ENCODE measurements around the gene INF2.

Gene INF2

GRCh38 chr14:104702106-104702505 is 12.7 kb downstream of the INF2 start:
- no peak for DNase-seq (ENCODE audit: low spot score)

- DNase-seq (ENCODE audit: low spot score): no peak
Measured at GRCh38 chr14:104702673-104703072, 13.3 kb downstream of the INF2 start.

- DNase-seq (ENCODE audit: low spot score): no peak
Measured at GRCh38 chr14:104703269-104703668, 13.9 kb downstream of the INF2 start.

- no peak for DNase-seq (ENCODE audit: low spot score)
Measured at GRCh38 chr14:104704252-104704651, 14.8 kb downstream of the INF2 start.

GRCh38 chr14:104705340-104706047 is 16.1 kb downstream of the INF2 start:
- DNase-seq (ENCODE audit: low spot score): no peak

- no peak for DNase-seq (ENCODE audit: low spot score)
Measured at GRCh38 chr14:104706733-104707607, 17.6 kb downstream of the INF2 start.

GRCh38 chr14:104707608-104708595 is 18.5 kb downstream of the INF2 start:
- DNase-seq (ENCODE audit: low spot score): no peak

GRCh38 chr14:104708606-104709268 is 19.3 kb downstream of the INF2 start:
- peak; percentile 52 for DNase-seq (ENCODE audit: low spot score)

- no peak for DNase-seq (ENCODE audit: low spot score)
Measured at GRCh38 chr14:104709387-104710039, 20.1 kb downstream of the INF2 start.

- DNase-seq (ENCODE audit: low spot score): no peak
Measured at GRCh38 chr14:104710071-104710735, 20.8 kb downstream of the INF2 start.

GRCh38 chr14:104712881-104713734 is 23.7 kb downstream of the INF2 start:
- no peak for DNase-seq (ENCODE audit: low spot score)

GRCh38 chr14:104714066-104714465 is 24.6 kb downstream of the INF2 start:
- no peak for DNase-seq (ENCODE audit: low spot score)

- no peak for DNase-seq (ENCODE audit: low spot score)
Measured at GRCh38 chr14:104714681-104715080, 25.3 kb downstream of the INF2 start.

- no peak for DNase-seq (ENCODE audit: low spot score)
Measured at GRCh38 chr14:104715416-104715815, 26.0 kb downstream of the INF2 start.

- DNase-seq (ENCODE audit: low spot score): no peak
Measured at GRCh38 chr14:104715871-104716270, 26.5 kb downstream of the INF2 start.

- DNase-seq (ENCODE audit: low spot score): no peak
Measured at GRCh38 chr14:104717137-104717536, 27.7 kb downstream of the INF2 start.

GRCh38 chr14:104717646-104718045 is 28.2 kb downstream of the INF2 start:
- no peak for DNase-seq (ENCODE audit: low spot score)

GRCh38 chr14:104718147-104718546 is 28.7 kb downstream of the INF2 start:
- DNase-seq (ENCODE audit: low spot score): no peak

- no peak for DNase-seq (ENCODE audit: low spot score)
Measured at GRCh38 chr14:104718871-104719270, 29.5 kb downstream of the INF2 start.
